Testis (tissue), 3 donors: ENCODE results near the gene CHCHD6. TPM values are rescaled to one million over a fixed set of nuclear protein-coding genes. Genes with fewer than 3 reads are reported as not detected.

Source experiments
- DNase-seq: peaks from one replicate; pipeline ENCODE4 v3.0.0-alpha.2; 2019
- H3K27ac ChIP-seq, 2 donors: fragments of 200-600 bp; sonication (generic); one replicate each; pipeline ENCODE4 v1.5.1; 2019
- H3K27me3 ChIP-seq: fragments of 200-600 bp; sonication (generic); one replicate; pipeline ENCODE4 v1.5.1; 2019
- H3K36me3 ChIP-seq: fragments of 200-600 bp; sonication (generic); one replicate; pipeline ENCODE4 v1.5.1; 2017; ENCODE audit warnings: low read depth; ENCODE audit errors: missing control alignments
- H3K4me1 ChIP-seq: fragments of 200-600 bp; sonication (generic); one replicate; pipeline ENCODE4 v1.5.1; 2019
- H3K4me3 ChIP-seq, 2 donors: fragments of 200-600 bp; sonication (generic); one replicate each; pipeline ENCODE4 v1.5.1; 2017 to 2019
- H3K9me3 ChIP-seq: fragments of 200-600 bp; sonication (generic); one replicate; pipeline ENCODE4 v1.5.1; 2017
- CTCF ChIP-seq, 3 experiments: fragments of 450-650 bp in 2 of 3; fragments of 200-600 bp in 1 of 3; sonication (generic) in 1 of 3; IDR thresholded peaks; one replicate each; pipeline ENCODE4 v1.5.1; 2016 to 2019; ENCODE audit warnings: antibody characterized with exemption in 3 of 3, mild to moderate bottlenecking in 2 of 3, moderate library complexity in 1 of 3
- POLR2A ChIP-seq: fragments of 450-650 bp; IDR thresholded peaks from one replicate; pipeline ENCODE4 v1.6.1; 2017; ENCODE audit warnings: antibody characterized with exemption, mild to moderate bottlenecking, moderate library complexity
- WGBS, 2 donors: methylation state at CpG; one replicate each; pipeline ENCODE4 v1.1.5; 2018; 5-methylcytosine and 5-hydroxymethylcytosine counted together
- intact Hi-C: fragments of 100-400 bp; cut with DNase I; formaldehyde crosslinking; loops from one replicate; pipeline ENCODE4 v1.15.1; 2023; ENCODE audit warnings: low total_unique reads
- polyA plus RNA-seq: library from polyadenylated mRNA; stranded (reverse); fragments of 350-450 nt; fragmentation: Illumina TruSeq; extraction: RNeasy Lipid Tissue Mini Kit (QIAGEN cat#74804); gene quantifications from one replicate; pipeline ENCODE4 v1.2.3, GENCODE V29; 2014; ENCODE audit warnings: low read depth, low replicate concordance; ENCODE audit not compliant: insufficient read depth
- total RNA-seq, 2 donors: library from RNA; depleted of rRNA; stranded (reverse); fragments of >200 nt; gene quantifications; one replicate each; pipeline ENCODE4 v1.2.3, GENCODE V29; 2016

Gene CHCHD6
- total and polyA plus RNA-seq, 3 donors from 2014 or later, result 47.6 to 84.6 (median 49.9) TPM

DNA sequence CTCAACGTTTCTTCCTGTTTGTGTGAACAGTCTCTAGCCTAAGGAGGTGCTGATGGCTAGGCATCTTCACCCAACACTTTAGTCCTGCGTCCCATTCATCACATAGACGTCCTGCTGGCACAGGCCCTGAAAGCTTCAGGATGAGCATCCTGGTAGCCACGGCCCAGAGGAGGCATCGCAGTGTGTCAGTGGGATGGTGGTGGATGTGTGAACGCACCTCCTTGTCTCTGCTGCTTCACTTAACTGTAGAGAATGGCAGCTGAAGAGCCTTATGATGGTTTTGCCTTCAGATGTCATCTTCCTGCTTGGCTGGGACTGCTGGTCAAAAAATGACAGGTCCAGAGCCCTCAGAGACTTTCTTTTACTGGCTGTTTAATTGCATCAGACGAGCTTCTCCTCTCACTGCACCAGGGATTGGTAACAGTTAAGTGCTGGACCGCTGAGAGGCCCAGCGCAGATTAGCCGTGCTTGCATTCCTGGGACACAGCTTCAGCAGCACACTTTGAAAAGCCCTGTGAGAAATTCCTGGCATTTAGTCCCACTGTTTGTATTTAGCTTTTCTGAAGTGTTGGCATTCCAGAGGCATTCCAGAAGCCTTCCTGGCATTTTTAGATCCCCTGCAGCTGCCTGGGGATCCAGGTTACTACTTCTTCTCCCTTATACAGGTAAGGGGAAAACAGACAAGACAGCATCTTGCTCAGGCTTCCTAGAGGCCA is 146.5 kb downstream of the CHCHD6 start:
- intact Hi-C loops, result no loop called here
- H3K9me3 ChIP-seq, result no peaks in the 10 kb centered on the region
- peak; percentile 33 for DNase-seq
- TF ChIP-seq POLR2A (no peak), CTCF (IDR thresholded peaks at IDR 0.05) (no peak)
- WGBS, 2 donors, result 60 to 68% methylated on average over 9 to 10 of the region's 10 CpGs
- peaks cover 7% of the 10 kb centered on the region for H3K4me1 ChIP-seq
- no peak overlapping the region for H3K27ac ChIP-seq
- H3K4me3 ChIP-seq, result no peak overlapping the region
- H3K36me3 ChIP-seq, result no peaks in the 10 kb centered on the region
- H3K27me3 ChIP-seq, result no peaks in the 10 kb centered on the region

DNA sequence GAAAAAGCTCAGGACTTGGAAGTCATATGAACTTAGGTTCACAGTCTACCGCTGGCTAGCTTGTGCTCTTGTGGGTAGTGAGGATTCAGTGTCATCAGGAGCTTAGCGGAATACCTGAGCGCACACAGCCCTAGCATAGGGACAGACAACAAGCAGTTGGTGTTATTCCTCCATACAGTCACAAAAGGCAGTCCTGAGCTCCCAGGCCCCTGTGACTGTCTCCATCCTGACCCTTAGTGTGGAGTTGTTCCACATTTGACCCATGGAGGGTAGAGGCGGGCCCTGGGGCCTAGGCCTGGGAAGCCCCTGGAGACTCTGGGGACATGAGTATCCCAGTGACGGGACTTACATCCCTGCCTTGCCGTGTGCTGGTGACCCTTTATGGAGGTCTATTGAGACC is 147.3 kb downstream of the CHCHD6 start:
- Histone ChIP-seq H3K4me3 (no peak overlapping the region), H3K4me1 (peaks cover 7% of the 10 kb centered on the region), H3K9me3 (no peaks in the 10 kb centered on the region), H3K27ac (no peak overlapping the region), H3K36me3 (no peaks in the 10 kb centered on the region), H3K27me3 (no peaks in the 10 kb centered on the region)
- intact Hi-C loops, result no loop called here
- DNase-seq, result no peak
- WGBS, 2 donors, result 80 to 93% methylated on average over 6 of the region's 6 CpGs
- TF ChIP-seq CTCF (IDR thresholded peaks at IDR 0.05) (no peak), POLR2A (no peak)

GRCh38 chr3:126851934-126852333 is 147.9 kb downstream of the CHCHD6 start:
- Histone ChIP-seq H3K9me3 (no peaks in the 10 kb centered on the region), H3K36me3 (no peaks in the 10 kb centered on the region), H3K4me3 (no peak overlapping the region), H3K4me1 (peaks cover 7% of the 10 kb centered on the region), H3K27me3 (no peaks in the 10 kb centered on the region), H3K27ac (no peak overlapping the region)
- DNase-seq, result no peak
- intact Hi-C loops, result no loop called here
- TF ChIP-seq CTCF (IDR thresholded peaks at IDR 0.05) (no peak), POLR2A (no peak)
- WGBS, 2 donors, result 93 to 100% methylated on average over 2 to 6 of the region's 6 CpGs

DNA sequence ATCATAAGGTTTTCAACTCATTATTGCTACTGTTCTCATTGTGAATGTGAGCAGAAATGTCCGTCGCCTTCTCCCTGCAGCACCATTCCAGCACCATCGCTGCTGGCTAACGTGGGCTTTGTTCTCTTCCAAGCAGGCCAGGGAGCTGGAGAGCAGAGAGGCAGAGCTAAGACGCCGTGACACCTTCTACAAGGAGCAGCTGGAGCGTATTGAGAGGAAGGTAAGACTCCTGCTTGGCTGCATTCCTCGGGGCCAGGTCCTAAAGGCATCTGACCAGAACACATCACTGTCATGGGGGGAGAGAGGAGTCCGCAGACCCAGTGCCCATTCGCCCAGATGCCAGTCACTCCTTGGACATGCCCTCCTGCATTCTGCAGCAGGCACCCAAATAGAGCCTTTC is 148.5 kb downstream of the CHCHD6 start:
- no peaks in the 10 kb centered on the region for H3K36me3 ChIP-seq
- no peak for DNase-seq
- no peak for TF ChIP-seq POLR2A
- H3K27ac ChIP-seq, result no peak overlapping the region
- intact Hi-C loops, result no loop called here
- peaks cover 7% of the 10 kb centered on the region for H3K4me1 ChIP-seq
- H3K9me3 ChIP-seq, result no peaks in the 10 kb centered on the region
- no peaks in the 10 kb centered on the region for H3K27me3 ChIP-seq
- 91 to 92% methylated on average over 10 of the region's 10 CpGs for WGBS, 2 donors
- no peak overlapping the region for H3K4me3 ChIP-seq

DNA sequence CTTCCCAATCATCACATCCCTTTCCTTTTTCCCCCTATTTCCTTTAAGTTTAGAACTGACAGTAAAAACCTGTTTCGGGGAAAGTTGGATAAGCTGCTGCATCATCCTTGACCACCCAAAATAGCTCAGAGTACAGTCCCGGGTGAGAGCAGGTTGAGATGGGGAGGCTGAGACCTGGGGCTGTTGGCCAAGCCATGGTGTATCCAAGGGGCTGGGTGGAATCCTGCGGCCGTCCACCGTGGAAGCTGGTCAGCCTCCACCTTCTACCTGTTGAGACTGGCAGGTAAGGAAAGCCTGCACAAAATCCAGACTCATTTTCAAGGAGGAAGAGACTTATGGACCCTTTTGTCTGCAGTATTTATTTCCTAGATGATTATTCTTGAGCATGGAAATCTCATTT is 150.6 kb downstream of the CHCHD6 start:
- 87 to 88% methylated on average over 5 of the region's 5 CpGs for WGBS, 2 donors
- no peak overlapping the region for H3K27ac ChIP-seq
- no peaks in the 10 kb centered on the region for H3K27me3 ChIP-seq
- no peaks in the 10 kb centered on the region for H3K9me3 ChIP-seq
- no peak for TF ChIP-seq CTCF (IDR thresholded peaks at IDR 0.05)
- no peak for TF ChIP-seq POLR2A
- no peak overlapping the region for H3K4me3 ChIP-seq
- intact Hi-C loops, result no loop called here
- peaks cover 7% of the 10 kb centered on the region for H3K4me1 ChIP-seq
- H3K36me3 ChIP-seq, result no peaks in the 10 kb centered on the region
- DNase-seq, result no peak
